Jurkat, Clone E6-1 (cell line): ENCODE data around the gene FAAP20.

Experiments
- DNase-seq: peaks from one replicate; pipeline ENCODE4 v3.0.0-alpha.2; 2011; ENCODE audit warnings: low read depth, low spot score
- H3K4me3 ChIP-seq: 2 replicates; pipeline ENCODE4 v1.5.1; 2011; ENCODE audit warnings: mild to moderate bottlenecking, low read length, control low read depth, moderate library complexity

The FAAP20 gene

DNA sequence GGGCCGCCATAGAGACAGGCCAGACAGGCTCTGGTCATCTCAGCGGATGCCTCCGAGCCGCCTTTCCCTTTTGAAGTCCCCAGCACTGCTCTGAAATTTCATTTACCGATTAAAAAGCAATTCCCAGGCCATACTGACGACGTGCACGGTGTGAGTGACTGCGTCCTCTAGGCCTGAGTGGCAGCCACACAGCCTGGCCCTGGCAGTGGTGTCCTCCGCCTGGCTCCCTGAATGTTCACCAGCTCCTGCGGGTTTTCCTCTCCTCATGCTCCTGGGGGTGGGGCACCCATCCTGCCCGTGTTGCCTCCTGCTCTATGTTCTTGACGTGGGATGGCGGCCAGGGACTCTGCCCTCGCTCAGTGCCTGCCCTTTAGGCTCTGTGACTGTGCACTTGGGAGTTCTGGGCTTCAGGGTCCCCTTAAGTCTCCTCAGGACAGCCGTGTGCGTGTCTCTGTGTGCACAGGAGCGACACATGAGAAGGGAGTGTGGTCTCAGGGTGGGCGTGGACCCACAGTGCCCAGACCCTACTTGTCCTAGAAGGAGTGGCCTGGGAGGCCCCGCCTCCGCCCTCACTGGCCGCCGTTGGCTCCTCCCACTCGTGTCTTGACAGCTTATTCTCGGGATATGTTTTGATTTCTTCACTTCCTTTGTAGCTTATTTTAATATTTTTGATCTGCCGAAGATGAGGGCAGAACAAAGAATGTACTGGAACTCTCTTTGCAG lies 37.1 kb upstream of the FAAP20 start:
- H3K4me3 ChIP-seq, result no peak overlapping the region
- DNase-seq, result no peak

DNA sequence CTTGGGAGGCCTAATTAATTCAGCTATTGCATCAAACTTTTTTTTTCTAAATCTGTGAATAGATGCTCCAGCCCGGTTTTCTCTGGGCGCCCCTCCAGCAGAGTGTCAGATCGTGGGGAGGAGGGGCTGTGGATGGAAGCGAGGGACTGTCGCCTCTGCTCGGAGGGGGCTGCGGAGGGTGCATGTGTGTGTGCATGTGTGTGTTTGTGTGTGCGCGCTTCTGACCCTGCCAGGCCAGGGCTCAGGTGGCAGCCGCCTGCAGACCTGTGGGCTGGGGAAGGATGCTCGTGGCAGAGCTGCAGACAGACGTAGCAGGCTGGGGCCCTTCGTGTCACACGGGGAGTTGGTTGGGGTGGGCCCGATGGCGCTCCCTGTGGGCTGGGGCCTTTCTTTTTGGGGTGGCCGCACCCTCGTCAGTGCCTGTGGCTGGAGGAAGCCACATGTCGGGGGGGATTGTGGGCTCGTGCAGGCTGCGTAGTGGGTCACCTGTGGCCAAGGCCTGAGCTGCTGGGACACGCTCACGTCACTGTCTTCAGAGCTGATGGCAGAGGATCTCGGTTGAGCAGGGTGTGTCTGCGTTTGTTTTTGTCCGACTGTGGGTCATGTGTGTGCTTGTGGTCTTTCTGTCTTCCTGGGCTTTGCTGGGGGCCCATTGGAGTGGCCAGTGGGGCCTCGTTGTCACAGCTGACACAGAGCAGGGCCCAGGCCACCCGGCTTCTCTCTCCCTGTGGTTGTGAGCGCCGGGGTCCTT lies 36.4 kb upstream of the FAAP20 start:
- no peak overlapping the region for H3K4me3 ChIP-seq
- DNase-seq, result no peak

DNA sequence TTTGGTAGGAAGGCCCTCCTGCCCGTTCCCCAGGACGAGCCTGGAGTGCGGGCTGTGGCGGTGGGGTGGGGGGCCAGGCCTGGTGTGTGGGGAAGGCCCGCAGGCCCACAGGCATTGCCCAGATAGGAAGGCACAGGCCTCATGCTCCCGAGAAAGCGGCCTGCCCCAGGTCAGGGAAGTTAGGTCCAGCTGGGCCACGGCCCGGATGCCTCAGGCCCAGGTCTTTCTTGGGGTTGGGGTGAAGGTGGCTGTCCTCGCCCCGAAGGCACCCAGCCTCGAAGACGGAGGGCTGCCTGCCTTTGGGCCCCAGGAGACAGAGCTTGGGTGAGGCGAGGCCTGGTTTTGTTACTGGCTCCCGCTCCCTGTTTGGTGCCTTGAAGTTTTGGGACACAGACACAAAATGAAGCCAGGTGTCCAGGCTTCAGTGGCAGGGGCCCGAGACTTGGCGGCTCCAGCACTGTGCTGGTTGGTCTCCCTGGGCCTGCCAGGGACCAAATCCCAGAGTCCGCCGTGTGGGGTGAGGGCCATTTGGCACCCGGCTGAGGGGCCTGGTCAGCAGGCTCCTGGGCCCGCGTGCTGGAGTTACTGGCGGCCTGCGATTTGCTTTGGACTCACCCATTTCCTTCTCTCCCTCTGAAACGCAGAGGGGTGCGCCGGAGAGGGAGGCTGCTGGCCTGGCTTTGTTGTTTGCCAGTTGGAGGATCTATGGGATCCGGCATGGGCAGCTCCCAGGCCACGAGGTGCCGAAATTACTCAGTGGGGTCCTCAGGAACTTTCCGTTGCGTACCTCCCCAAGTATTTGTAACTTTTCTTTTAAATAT lies 35.5 kb upstream of the FAAP20 start:
- no peak for DNase-seq
- no peak overlapping the region for H3K4me3 ChIP-seq

DNA sequence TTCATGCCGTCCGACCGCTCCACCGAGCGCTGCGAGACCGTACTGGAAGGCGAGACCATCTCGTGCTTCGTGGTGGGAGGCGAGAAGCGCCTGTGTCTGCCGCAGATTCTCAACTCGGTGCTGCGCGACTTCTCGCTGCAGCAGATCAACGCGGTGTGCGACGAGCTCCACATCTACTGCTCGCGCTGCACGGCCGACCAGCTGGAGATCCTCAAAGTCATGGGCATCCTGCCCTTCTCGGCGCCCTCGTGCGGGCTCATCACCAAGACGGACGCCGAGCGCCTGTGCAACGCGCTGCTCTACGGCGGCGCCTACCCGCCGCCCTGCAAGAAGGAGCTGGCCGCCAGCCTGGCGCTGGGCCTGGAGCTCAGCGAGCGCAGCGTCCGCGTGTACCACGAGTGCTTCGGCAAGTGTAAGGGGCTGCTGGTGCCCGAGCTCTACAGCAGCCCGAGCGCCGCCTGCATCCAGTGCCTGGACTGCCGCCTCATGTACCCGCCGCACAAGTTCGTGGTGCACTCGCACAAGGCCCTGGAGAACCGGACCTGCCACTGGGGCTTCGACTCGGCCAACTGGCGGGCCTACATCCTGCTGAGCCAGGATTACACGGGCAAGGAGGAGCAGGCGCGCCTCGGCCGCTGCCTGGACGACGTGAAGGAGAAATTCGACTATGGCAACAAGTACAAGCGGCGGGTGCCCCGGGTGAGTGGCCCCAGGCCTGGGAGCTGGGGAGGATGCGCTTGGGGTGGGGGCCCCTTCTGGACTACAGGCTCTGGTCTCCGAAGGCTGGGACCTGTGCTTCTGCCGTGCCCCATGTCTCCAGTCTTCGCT lies 34.7 kb upstream of the FAAP20 start:
- no peak for DNase-seq

DNA sequence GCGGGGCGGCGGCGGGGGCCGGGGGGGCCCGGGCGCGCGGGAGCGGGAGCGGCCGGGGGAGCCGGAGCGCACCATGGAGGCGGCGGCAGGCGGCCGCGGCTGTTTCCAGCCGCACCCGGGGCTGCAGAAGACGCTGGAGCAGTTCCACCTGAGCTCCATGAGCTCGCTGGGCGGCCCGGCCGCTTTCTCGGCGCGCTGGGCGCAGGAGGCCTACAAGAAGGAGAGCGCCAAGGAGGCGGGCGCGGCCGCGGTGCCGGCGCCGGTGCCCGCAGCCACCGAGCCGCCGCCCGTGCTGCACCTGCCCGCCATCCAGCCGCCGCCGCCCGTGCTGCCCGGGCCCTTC lies 34.1 kb upstream of the FAAP20 start:
- H3K4me3 ChIP-seq, result peak overlapping the region; percentile 20; the same call in 1 of the 2 replicates
- no peak for DNase-seq

More for the DNA sequence above, 34.7 kb upstream of the FAAP20 start:
- H3K4me3 ChIP-seq, result peak overlapping the region; percentile 20; the same call in 1 of the 2 replicates

DNA sequence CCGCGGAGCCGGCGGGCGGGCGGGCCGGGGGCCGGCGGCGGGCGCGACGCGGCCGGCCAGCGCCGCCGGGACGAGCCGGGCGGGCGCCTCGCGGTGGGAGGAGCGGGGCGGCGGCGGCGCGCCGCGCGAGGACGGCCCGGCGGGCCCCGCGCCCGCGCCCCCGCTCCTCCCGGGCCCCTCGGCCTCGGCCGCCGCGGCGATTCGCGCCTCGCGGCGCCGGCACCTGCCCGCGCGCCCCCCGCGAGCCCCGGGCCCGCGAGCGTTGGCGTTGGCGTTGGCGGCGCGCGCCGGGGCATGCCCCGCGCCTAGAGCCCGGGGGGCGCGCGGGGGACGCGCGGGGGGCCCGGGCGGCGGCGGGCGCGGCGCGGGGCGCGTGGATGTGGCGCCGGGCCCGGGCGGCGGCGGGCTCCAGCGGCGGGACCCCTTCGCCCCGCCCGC lies 33.6 kb upstream of the FAAP20 start, which contains the start of gene SKI:
Gene SKI (plus strand): TSS at position 163 of the 438 bp plus-strand sequence. CDS start 448 bp downstream, outside the sequence.
- H3K4me3 ChIP-seq, result peak within 1 kb of the TSS; percentile 23; the same call in 1 of the 2 replicates
- DNase-seq, result no peak

DNA sequence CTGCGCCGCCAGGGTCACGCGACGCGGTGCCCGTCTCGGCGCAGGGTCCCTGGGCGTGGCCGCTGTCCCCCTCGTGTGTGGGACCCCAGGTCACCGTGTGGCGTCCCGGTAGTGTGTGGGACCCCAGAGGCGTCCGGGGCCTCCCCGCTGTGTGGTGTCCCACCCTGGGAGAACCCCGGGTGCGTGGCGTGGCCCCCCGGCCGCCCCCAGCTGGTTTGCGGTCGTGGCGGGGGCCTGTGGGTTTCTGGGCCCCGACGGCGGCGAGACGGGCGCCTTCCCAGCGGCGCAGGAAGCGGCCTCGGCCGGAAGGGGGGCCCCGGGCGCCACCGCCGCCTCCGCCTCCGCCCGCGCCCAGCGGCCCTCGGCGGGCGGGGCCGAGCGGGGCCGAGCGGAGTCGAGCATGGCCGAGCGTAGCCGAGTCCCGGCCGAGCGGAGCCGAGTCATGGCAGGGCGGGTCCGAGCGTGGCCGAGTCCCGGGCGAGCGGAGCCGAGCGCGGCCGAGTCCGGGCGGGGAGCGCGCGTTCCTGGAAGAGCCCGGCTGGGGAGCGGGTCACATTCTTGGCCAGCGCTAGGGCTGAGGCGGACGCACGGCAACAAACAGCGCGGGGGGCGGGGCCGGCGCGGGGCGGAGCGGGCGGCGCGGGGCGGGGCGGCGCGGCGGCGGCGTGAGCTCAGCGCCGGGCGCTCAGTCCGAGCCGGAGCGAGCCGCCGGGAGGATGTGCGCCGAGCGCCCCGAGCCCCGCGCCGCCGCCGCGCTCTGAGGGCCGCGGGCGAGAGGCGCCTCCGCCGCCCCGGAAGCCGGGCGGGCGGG lies 33.0 kb upstream of the FAAP20 start:
- peak; percentile 84 for DNase-seq
- H3K4me3 ChIP-seq, result peak overlapping the region; percentile 23; the same call in 1 of the 2 replicates

DNA sequence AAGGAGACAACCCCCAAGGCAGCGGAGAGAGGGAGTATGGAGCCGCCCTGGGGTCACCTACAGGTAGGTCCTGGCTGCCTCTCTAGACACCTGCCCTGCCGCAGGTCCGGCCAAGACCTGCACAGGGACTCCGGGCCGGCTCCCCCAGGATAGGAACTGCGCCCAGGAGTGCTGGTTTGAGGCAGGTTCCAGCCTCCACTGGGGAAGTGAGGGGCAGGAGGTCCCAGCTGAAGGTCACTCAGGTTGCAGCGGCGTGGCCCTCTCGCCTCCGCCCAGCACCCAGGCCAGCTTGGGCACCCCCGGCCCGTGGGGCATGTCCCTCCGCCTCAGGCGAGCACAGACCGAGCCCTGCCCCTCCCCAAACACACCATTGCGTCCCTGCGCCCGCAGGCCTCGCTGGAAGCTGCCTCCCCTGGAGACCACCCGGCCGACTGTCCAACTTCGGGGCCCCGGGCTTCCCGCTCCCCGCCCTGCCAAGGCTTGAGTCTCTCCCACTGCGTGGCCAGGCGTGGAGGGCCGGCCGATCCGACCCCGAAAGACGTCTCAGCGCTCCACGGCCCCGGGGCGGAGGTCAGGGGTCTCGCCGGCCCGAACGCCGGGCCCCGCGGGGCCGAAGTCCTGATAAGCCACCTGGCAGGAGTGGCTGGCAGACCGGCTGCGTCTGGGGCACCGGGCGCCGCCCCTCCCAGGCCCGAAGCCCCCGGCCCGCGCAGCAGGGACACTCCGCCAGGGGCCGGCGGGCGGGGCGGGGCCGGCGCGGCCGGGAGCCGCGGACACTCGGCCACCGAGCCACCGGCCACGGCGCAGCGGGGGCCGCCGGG lies 32.2 kb upstream of the FAAP20 start:
- DNase-seq, result no peak

DNA sequence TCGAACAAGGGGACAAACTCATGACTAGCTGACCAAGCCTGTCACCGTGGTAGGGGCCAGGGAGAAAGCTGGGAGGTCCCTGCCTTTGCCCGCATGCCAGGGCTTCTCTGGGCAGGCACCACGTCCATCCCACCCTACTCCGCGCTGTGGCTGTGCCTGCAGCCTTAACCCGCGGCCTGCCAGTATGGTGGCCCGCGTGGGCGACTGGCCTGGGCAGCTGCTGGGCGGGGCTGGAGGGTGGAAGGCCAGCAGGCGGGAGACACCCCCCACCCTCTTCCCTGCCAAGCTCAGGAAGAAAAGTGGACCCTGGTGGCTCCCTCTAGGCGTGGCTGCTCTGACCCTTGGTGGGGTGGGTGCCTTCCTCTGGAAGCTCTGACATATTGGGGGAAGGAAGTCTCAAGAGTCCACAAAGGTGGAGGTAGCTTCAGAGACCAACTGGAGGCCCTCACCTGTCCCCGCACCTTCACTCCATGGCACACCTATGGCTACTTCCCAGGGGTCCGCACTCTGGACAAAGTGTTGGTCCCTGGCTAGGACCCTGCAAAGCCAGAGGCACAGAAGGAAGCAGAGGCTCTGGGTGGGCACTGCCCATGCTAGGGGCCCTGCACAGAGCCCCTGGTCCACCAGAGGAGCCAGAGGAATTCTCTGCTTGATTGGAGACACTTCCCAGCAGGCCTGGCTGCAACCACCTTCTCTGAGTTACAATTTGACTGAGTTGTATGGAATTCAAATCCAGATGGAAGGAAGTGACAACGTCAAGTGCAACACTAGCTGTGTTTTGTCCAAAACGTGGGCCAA lies 30.3 kb upstream of the FAAP20 start:
- no peak for DNase-seq
- no peak overlapping the region for H3K4me3 ChIP-seq

More for the DNA sequence above, 32.2 kb upstream of the FAAP20 start:
- H3K4me3 ChIP-seq, result no peak overlapping the region

DNA sequence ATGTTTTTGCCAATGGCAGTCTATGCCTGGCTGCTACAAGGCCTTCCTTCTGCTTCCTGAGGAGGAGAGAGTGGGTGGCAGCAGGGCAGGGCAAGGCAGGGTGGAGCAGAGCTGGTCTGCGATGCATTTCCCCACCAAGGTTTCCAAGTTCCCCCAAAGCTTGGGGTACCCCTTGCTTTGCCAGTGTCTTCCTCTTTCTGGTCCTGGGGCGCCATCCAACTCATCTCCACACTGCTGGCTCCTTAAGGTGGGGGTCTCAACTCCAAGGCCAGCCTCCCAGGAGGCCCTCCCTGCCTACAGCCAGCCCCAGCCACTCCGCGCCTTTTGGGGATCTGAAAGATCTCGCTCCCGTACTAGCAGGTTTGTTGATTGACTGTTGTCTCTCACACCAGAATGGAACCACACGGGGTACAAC lies 29.6 kb upstream of the FAAP20 start:
- H3K4me3 ChIP-seq, result no peak overlapping the region
- no peak for DNase-seq

DNA sequence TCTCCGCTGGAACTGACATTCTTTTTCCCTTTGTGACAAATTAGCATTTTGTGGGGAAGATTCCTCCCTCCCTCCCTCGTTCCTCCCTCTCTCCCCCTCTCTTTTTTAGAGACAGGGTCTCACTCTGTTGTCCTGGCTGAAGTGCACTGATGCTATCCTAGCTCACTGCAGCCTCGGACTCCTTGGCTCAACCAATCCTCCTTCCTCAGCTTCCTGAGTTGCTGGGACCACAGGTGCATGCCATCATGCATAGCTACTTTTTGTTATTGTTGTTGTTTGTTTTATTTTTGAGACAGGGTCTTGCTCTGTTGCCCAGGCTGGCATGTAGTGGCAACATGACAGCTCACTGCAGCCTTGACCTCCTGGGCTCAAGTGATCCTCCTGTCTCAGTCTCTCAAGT lies 26.7 kb upstream of the FAAP20 start:
- H3K4me3 ChIP-seq, result no peak overlapping the region
- no peak for DNase-seq

DNA sequence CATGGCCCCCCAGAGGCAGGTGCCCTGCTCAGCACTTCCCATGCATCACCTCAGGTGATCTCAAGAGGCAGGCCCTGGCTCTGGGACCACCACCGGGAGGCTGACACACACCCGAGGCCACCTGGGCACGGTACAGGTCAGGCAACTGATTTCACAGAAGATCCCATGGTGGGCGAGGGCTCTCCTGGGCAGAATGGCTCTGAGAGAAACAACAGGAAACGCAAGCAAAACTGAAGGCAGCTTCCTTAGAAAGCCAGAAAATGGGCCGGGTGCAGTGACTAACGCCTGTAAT lies 22.1 kb upstream of the FAAP20 start:
- DNase-seq, result no peak
- no peak overlapping the region for H3K4me3 ChIP-seq

DNA sequence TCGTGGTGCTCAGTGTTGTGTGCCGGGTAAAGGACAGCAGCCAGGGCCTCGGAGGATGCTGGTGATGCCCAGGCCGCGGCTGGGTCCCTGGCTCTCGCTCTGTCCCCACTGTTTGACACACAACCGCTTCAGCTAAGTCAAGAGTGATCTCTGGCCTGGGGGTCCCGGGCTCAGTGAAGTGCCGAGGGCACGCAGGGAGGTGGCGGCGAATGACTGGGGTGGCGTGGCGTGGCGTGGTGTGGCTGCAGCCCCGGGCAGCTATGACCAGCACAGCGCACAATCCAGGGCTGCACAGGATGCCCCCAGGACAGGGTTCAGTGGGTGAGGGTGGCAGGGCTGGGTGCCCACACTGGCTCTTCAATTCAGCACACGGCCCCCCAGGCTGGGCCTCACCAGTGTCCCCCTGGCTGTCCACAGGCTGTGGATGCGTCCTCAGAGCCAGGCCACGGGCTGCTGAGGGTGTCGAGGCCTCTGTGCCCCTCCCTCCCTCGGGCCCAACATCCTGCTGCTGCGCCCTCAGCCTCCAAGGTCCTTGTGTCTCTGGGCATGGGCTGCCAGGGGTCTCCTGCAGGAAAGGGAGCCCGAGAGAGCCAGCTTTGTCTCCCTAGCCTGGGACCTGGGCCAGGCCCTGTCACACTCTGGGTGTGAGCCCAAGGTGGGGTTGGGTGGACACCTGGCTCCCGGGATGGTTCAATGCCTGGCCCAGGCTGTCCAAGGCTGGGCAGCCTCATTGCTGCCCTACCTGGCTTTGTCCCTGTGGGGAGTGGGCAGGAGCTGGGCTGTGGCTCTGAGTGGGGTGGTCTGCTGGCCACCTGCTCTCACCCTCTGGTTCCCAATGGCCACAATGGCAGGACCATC lies 21.6 kb upstream of the FAAP20 start:
- no peak for DNase-seq
- H3K4me3 ChIP-seq, result no peak overlapping the region

DNA sequence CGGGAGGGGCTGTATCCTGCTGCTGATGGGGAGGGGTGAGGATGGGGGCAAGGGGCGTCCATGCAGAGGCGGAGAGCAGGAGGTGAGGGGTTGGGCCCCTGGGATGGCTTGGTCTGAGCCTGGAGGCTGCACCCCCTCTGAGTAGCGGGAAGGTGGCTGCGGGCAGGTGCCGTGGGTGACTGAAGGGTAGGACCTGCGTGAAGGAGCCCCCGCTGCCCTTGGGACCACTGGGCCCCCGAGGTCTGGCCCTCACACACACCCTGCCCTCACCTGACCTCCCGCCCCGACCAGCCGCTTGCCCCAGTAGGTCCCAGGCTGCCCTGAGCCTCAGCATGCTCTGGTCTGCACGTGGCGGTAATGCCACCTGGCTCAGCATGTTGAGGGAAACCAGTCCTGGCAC lies 20.8 kb upstream of the FAAP20 start:
- no peak overlapping the region for H3K4me3 ChIP-seq
- no peak for DNase-seq

DNA sequence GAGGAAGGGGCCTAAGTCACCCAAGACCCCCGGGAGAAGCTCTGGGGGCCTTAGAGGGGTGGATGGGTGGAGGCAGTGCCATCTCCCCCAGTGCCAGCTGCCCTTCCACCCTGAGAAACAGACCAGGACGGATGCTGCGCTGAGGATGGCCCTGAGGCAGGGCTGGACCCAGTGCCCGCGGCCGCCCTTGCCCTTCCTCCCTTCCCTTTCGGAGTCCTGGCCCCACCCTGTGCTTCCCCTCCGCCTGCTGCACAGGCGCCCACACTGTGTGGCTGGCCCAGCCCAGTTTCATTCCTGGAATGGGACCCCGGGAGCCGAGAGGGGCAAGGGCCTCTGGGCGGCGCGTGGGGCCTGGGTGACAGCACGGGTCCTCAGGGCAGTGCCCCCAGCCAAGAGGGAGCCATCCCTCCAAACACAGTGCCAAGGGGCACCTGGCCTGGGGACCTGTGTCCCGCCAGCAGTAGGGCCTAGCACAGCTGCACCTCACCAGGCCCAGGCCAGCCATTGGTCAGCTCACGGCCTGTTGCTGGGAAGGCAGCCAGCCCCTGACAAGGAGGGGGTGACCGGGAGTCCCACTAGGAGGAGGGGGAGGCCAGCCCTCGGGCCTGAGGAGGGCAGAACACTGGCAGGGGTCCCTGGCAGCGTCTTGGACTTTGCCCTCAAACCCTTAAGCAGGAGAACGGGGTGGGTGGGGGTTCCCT lies 20.1 kb upstream of the FAAP20 start:
- DNase-seq, result no peak
- H3K4me3 ChIP-seq, result no peak overlapping the region
